Right renal cortex interstitium (tissue), 3 donors: ENCODE data around the gene RNF115. TPM values are rescaled to one million over a fixed set of nuclear protein-coding genes. Genes with fewer than 3 reads are reported as not detected.
A peak's percentile ranks its signal among the peaks of the same experiment; 100 is the strongest.
"Not testable (repeated sequence)": the region's sequence is repeated elsewhere in the genome, so short reads cannot be mapped to it uniquely, and the experiment has no call there.

ENCODE experiments used
- DNase-seq, 3 donors: peaks; one replicate each; pipeline ENCODE4 v3.0.0-alpha.2; 2013; ENCODE audit warnings: low read depth in 3 of 3, low spot score in 2 of 3
- polyA plus RNA-seq, 3 donors: library from polyadenylated mRNA; unstranded; fragments of 120-200 nt; gene quantifications; one replicate each; pipeline ENCODE4 v1.2.1, GENCODE V29; 2013; ENCODE audit not compliant: insufficient read length in 3 of 3

Gene RNF115
- polyA plus RNA-seq, 3 donors = 14.0 to 15.5 (median 14.8) TPM

DNA sequence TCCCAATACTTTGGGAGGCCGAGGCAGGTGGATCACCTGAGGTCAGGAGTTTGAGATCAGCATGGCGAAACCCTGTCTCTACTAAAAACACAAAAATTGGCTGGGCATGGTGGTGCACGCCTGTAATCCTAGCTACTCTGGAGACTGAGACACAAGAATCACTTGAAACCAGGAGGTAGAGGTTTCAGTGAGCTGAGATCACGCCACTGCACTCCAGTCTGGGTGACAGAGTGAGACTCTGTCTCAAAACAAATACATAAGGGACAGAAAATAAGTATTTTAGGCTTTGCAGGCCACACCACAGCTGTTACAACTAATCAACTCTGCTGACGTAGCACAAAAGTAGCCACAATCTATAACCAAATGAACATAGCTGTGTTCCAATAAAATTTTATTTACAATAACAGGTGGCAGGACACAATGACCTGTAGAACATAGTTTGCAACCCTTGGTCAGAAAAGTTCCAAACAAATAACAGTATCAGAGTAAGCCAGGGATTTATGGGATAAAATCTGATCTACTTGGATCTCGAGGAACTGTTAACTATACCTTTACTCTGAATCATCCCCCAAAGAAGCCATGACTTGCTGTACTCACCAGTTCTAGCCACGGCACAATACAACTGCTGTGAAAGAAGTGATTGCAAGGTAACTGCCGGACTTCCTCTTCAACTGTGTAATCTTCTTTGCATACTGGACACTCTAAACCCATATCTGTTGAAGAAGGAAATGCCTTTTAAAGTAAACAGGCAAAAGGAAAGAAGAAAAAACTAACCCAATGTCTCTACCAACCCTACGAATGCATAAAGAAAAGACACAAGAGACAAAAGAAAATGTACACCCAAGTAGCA is 76.3 kb downstream of the RNF115 start:
- no peak for DNase-seq

DNA sequence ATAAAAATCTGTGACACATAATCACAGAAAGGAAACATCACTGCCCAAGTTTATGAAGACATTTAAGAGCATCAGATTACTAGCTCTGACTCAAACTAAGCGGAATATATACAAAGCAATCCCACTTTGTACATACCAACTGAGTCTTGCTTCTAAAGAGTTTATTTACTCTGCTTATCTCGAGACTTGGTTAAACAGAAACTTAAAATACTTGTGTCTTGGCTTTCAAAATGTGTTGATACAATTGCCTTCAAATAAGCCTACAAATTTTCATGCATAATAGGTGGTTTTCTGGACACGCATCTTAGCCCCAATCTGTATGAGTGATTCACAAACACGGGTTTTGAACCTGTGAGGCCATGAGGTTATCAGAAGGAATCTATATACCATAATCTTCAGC is 83.6 kb downstream of the RNF115 start:
- DNase-seq = no peak

DNA sequence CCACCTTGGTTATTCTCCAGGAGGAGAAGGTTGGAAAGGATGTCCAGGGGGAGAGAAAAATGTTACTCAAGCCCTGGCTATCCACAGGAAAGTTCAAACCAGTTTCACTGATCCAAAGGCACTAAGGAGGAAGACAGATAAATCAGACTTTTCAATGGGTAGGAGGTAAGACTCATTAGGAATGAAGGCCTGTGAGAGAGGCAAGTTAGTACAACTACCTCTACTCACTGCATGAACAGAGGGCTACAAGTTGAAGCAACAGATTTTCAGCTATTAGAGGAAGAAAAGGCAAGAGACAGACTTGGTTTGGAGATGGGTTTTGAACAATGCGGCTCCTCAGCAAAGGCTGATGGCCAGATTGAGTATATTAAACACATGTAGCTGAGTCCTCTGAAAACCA is 87.7 kb downstream of the RNF115 start:
- no peak for DNase-seq

DNA sequence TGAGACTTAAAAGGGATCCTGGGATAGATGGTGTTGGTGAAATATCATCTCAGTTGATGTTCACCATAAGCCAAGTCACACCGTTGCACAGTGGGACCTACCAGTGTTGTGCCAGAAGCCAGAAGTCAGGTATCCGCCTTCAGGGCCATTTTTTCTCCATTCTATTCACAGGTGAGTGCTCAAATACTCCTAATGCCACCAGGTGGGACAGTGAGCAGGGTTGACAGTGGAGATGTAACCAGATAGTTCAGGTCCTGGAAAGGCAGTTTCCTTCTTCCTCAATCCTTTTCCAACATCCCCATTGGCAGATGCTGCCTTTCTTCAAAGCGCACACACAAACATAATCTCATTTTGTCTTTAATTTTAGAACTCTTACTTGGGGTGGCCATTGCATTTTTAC is 93.0 kb downstream of the RNF115 start:
- DNase-seq = no peak

DNA sequence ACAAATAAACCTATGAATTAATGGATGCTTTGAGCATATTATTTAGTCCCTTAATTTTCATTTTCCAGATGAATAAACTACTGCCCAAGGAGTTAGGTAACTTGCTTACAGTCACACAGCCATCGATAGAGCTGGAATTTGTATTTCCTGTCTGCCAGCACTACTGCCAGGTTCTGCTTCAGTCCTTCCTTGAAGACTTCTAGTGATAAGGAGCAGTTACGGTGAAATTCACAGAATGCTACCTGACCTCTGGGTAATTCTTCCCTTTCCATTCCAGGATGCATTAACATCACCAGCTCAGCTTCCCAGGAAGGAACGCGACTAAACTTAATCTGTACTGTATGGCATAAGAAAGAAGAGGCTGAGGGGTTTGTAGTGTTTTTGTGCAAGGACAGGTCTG is 93.4 kb downstream of the RNF115 start:
- no peak for DNase-seq

DNA sequence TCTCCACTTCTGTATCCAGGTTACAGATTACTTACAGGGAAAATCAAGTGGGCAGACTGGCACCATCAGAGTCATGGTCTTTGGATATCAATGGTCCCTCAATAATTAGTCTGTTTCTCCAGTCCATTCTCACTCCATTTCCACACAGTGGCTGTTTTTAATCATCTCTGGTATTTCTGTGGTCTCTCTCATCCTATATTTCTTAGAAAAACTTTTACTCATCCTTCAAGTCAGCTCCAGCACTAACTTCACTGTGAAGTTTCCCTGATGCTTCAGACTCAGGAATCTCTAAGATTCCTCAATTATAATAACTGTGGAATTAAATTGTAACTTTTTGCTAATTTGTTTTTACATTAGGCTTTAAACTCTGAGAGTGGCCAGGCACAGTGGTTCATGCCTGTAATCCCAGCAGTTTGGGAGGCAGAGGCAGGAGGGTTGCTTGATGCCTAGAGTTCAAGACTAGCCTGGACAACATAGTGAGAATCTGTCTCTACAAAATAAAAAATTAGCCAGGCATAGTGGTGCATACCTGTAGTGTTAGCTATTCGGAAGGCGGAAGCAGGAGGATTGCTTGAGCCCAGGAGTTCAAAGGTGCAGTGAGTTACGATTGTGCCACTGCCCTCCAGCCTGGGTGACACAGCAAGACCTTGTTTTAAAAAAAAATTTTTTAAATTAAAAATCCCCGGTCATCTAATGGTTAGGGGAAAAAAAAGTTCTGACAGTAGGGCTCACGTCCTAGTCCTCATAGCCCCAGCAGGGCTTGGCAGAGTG is 94.0 kb downstream of the RNF115 start:
- no peak for DNase-seq

DNA sequence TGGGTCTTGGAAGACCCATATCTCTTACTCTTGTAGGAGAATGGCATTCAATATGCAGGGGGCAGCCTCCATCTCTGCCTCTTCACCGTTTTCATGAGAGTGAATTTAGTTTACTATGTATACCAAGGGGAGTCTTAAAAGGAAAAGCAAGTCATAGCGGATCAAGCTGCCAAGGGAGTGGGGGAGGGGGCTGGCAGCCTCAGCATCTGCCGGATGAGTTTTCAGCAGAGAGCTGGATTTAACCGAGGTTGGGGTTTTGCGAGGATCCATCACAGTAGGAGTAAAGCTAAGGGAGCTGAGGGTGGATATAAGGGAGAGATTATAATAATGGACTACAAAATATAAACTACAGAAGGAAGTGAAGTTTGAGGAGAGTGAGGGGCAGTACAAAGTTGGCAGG is 94.7 kb downstream of the RNF115 start:
- DNase-seq = no peak

DNA sequence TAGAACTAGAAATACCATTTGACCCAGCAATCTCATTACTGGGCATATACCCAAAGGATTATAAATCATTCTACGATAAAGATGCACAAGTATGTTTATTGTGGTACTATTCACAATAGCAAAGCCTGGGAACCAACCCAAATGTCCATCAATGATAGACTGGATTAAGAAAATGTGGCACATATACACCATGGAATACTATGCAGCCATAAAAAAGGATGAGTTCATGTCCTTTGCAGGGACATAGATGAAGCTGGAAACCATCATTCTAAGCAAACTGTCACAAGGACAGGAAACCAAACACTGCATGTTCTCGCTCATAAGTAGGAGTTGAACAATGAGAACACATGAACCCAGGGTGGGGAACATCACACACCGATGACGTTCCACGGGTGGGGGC is 97.7 kb downstream of the RNF115 start:
- DNase-seq = not testable (repeated sequence)

DNA sequence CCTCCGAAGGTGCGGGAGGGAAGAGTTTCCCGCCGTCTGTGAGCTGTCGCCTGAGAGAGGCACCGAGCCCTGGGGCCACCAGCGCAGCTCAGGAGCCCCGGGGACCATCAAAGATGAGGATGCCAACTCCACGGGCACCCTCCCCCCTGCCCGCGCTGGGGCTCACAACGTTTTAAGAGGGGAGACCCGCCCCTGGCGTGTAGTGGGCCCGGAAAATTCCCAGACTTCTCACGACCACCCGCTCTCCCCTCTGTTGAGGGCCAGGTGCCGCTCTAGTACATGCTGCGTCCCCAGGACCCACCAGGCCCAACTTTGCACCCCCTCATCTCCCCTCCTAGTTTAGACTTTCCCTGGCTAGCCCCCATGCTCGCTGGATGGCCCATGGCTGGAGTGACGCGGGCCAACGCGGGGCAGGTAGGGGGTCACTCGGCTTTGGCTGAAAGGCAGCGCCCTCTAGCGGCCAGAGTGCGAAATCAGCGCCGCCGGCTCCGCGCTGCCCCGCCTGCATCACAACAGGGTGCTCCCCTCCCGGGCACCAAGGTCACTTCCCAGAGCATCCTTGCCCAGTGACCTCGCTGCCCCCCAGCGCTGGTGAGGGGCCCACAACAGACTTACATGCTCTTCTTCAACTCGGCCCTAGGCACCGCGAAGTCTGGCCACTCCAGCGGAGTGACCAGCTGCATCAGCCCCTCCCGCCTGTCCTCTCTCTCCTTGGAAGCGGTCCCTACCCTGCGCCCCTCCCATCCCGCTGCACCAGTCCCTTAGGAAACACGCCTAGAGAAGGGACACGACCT is 102.8 kb downstream of the RNF115 start:
- DNase-seq = peak in 1 of 3 donors; percentile 51

DNA sequence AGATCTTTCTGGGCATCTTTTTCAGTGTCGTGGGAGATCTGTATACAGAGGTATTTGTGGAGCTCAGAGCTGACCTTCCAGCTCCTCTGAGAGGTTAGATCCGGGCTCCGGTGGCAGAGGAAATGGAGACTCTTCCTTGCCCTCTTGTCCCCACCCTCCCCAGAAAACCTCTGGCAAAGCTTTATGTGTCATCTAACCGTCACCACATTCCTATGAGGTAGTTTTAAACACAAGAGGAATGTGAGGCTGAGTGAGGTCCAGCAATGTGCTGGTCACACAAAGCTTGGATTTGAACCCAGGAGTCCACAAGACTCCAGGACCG is 103.4 kb downstream of the RNF115 start:
- no peak for DNase-seq

DNA sequence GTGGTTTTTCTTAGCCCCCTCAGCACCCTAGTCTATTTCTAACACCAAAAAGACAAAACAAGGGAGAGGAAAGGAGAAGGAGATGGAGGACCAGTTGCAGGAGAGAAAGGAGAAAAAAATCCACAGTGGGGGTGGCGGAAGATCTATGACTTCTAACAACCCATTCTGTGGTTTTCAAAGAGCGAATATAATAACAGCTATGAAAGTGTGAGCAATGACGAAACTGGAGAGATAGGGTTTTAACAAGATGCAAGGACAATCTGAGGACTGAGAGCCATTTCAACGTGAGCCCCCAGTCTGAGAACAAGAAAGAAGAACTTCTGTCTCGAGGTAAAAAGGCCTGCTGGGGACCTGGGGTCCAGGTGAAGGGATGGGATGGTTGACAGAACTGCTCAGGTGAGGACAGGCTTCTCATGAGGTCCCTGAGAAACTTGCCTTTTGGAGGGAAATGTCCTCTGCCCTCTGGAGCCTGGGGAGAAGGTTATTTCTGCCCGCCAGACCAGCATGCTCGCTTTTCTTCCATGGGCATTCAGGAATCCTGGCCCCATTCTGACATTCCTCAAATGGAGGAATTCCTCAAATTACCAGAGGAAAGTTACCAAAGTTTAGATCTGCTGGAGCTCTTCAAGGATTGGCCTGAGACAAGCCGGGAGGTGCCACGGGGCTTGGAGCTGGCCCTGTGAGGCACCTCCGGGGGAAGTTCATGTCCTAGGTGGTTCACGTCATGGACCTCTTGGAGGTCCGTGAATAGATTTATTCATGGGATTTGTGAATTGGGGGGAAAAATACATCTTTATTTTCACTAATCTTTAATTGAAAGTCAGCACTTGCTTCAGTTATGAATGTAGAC is 104.4 kb downstream of the RNF115 start, which contains the start of gene CD160:
Gene CD160, plus strand, starts transcription at position 270 of the 850 bp plus-strand sequence. CDS start 8,829 bp downstream, outside the sequence.
- DNase-seq = no peak

DNA sequence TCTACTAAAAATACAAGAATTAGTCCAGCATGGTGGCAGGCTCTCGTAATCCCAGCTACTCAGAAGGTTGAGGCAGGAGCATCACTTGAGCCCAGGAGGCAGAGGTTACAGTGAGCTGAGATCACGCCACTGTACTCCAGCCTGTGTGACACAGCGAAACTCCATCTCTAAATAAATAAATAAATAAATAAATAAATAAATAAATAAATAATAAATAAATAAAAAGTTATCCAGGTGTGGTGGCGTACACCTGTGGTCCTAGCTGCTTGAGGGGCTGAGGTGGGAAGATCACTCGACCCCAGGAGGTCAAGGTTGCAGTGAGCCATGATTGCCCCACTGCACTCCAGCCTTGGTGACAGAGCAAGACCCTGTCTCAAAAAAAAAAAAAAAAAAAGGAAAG is 105.4 kb downstream of the RNF115 start:
- not testable (repeated sequence) for DNase-seq

DNA sequence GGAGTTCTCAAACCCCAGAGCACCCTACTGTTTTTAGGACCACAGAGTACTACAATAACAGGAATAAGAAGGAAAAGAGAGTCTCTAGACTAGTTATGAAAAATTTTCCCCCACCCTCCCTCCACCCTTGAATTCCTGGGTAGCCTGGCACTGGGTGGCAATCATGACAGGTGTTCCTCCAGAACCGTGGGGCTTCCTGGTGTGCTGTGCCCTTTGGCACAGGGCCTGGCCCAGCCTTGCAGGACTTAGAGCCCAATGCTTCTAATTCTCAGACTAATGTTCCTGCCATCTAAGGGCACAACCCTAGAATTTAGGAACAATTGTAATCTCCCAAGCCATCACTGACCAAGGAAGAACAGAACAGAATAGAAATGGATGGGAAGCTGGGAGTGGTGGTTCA is 106.1 kb downstream of the RNF115 start:
- DNase-seq = no peak

DNA sequence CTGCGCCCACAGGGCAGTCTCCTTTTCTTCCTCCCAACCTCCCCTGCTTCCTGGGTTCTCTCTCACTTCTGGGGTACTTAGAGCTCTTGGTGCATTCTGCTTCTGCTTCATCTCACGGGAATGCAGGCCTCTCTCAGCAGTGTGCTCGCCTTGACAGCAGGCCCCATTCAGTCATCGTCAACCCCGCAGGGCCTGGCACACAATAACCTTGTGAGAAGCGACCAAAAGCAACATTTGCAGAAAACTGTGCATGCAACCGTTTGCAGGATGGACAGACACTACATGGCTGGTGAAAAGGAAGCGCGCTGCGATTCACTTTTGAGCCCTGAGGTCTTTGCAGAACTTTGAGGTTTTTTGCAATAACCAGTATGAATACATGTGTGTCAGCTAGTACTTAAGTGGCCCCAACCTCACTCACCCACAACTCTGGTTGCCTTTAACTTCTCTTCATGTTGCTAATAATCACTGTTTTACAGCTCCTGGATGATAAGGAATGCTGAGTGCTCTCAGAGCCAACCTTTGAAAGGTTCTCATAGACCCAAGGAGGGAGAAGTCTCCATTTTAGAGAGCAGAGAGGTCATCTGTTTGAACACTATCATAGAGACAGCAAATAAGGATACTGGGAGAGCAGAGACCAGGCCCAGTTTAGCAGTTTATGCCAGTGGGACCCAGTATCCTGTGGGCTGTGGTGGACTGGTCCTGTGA is 107.1 kb downstream of the RNF115 start:
- DNase-seq = no peak

DNA sequence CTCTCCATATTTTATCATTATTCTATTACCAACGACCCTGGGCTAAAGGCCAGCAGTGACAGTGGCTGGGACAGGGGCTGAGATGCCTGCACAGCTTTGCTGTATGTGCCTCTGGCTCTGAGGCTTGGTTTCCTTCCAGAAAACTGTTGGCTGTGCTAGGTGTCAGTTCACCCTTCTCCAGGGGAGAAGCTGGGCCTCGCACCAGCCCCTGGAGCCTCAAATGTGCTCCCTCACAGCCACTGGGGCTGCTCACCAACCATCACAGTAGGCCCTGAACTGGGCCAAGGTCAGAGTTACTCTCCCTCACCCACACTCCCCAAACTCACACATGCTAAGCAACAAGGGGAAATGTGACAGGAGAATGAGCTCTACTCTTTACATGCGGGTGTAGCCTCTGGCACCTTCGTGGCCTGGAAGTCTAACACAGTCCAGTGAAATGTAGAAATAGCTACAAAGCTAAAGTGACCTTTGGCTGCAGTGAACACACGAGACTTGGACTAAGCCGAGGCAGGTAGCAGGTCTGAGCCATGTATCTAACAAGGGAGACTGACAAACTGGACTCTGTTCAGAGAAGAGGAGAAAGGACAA is 109.3 kb downstream of the RNF115 start:
- DNase-seq = no peak

DNA sequence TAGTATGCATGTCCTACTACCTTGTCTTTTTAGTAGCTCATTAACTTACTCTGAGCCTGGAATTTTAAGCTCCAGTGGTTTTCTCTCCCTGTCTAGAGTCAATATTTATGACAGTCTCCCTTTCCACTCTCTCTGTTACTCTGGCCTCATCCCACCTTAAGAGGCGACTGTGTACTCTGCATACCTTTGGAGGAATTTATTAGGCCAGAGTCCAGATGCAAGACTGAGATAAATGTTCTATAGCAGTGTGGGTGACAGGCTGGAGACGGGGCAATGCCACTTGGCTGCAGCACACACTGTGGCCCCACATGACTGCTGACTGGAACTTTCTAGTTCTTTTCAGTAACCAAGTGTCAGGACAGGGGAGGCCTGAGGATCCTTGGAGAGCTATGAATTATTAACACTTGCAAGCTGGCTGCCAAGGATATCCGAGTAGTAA is 112.7 kb downstream of the RNF115 start:
- DNase-seq = peak in 2 of 3 donors; percentile 56 to 71

DNA sequence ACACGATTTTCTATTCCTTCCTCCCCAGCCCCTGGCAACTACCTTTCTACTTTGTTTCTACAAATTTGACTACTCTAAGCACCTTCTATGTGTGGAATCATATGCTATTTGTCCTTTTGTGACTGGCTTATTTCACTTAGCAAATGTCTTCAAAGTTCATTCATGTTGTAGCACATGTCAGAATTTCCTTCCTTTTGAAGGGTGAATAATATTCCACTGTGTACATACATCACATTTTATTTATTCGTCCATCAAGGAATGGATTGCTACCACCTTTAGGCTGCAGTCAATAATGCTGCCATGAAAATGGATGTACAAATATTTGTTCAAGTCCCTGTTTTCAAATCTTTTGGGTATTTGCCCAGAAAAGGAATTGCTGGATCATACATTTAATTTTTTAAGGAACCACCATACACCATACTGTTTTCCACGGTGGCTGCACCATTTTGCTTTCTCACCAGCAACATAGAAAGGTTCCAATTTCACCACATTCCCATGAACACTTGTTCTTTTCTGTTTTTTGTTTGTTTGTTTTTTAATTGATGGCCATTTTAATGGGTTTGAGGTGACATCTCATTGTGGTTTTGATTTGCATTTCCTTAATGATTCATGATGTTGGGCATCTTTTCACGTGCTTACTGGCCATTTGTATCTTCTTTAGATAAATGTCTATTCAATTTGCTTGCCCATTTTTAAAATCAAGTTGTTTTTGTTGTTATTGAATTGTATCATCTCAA is 113.4 kb downstream of the RNF115 start:
- no peak for DNase-seq

DNA sequence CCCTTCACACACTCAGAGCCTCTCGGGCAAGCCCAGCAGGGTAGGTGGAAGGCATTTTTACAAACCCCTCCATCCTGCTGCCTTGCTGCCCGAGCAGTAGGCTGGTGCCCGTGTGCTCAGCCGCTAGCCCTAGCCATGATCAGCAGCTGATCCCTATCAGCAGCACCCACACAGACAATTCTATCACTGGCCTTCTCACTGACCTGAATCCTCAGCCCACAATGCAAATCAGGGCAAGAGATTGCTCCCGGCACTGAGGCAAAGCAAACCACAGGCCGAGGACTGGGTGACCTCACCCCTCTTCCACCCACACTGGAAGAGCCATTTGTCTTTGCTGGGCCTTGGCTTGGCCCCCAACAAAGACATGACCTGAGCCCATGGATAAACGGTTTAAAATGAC is 115.8 kb downstream of the RNF115 start:
- DNase-seq = no peak
